GM23248 (cell line): ENCODE data around the gene ZNF286A.
"Not testable (repeated sequence)": the region's sequence is repeated elsewhere in the genome, so short reads cannot be mapped to it uniquely, and the experiment has no call there.

Source experiments
- EZH2 ChIP-seq: fragments of 200-600 bp; sonication (generic); IDR thresholded peaks from 2 replicates; pipeline ENCODE4 v1.6.1; 2018; ENCODE audit warnings: antibody characterized with exemption, mild to moderate bottlenecking; ENCODE audit not compliant: insufficient read depth, poor library complexity, severe bottlenecking
- EZH2phosphoT487 ChIP-seq: fragments of 200-600 bp; sonication (generic); IDR thresholded peaks from 2 replicates; pipeline ENCODE4 v1.6.1; 2018; ENCODE audit warnings: antibody characterized with exemption, moderate library complexity, mild to moderate bottlenecking, low read depth; ENCODE audit not compliant: insufficient read depth

- not testable (repeated sequence) for TF ChIP-seq EZH2, EZH2phosphoT487
Measured at GRCh38 chr17:15749403-15749802, 49.9 kb downstream of the ZNF286A start.
